H1 (cell line): ENCODE data around the gene MUC5AC. TPM values are rescaled to one million over a fixed set of nuclear protein-coding genes. Genes with fewer than 3 reads are reported as not detected.

Source experiments
- CTCF ChIA-PET: fragments of 300-600 bp; sonication (Branson Sonifier 250); formaldehyde crosslinking; loops from one replicate; lab custom pipeline; 2021; ENCODE audit not compliant: partially characterized antibody; lab: Charles Lee
- POLR2A ChIA-PET: fragments of 300-600 bp; sonication (Branson Sonifier 250); formaldehyde crosslinking; loops from one replicate; lab custom pipeline; 2021; ENCODE audit warnings: inconsistent platforms; ENCODE audit not compliant: partially characterized antibody; lab: Charles Lee
- DNase-seq, 2 experiments: peaks; one replicate each; pipeline versions ENCODE4 v3.0.0 to v3.0.0-alpha.2; 2010 to 2022; ENCODE audit warnings: low spot score in 2 of 2, low read depth in 1 of 2, mixed read lengths in 1 of 2
- FAIRE-seq: peaks from 2 replicates; lab custom pipeline; 2011; peaks lifted over from hg19 to GRCh38; lab: Jason Lieb, UNC
- H2AFZ ChIP-seq: 2 replicates; pipeline ENCODE4 v1.8.1; 2012; ENCODE audit warnings: low read length, inconsistent platforms
- H2AK5ac ChIP-seq: 2 replicates; pipeline ENCODE4 v1.6.1; 2013; ENCODE audit warnings: low read depth, low read length
- H2BK120ac ChIP-seq: replicated peaks from 2 replicates; pipeline ENCODE3; 2013; ENCODE audit warnings: low read depth, low read length, inconsistent platforms
- H2BK12ac ChIP-seq: 2 replicates; pipeline ENCODE4 v1.6.1; 2013; ENCODE audit warnings: low read depth, low read length
- H2BK15ac ChIP-seq: 2 replicates; pipeline ENCODE4 v1.6.1; 2013; ENCODE audit warnings: low read length
- H2BK20ac ChIP-seq: 2 replicates; pipeline ENCODE4 v1.6.1; 2013; ENCODE audit warnings: low read length
- H2BK5ac ChIP-seq: 2 replicates; pipeline ENCODE4 v1.6.1; 2013; ENCODE audit warnings: low read depth, low read length
- H3K14ac ChIP-seq: 2 replicates; pipeline ENCODE4 v1.6.1; 2013; ENCODE audit warnings: inconsistent platforms; ENCODE audit not compliant: insufficient read length
- H3K18ac ChIP-seq: 2 replicates; pipeline ENCODE4 v1.6.1; 2013; ENCODE audit warnings: low read length; ENCODE audit errors: extremely low read depth
- H3K23ac ChIP-seq: 2 replicates; pipeline ENCODE4 v1.6.1; 2013; ENCODE audit warnings: inconsistent platforms; ENCODE audit not compliant: insufficient read length
- H3K23me2 ChIP-seq: 2 replicates; pipeline ENCODE4 v1.6.1; 2013; ENCODE audit warnings: low read depth, low read length
- H3K27ac ChIP-seq: 2 replicates; pipeline ENCODE4 v1.6.1; 2011; ENCODE audit warnings: low read depth, low read length, inconsistent platforms
- H3K27me3 ChIP-seq, 4 experiments: replicated peaks in 1 of 4; 1 replicate in 1 of 4; 2 replicates in 3 of 4; pipeline versions ENCODE4 v1.6.1 to v1.8.1; 2011 to 2013; ENCODE audit warnings: low read length in 3 of 4, mild to moderate bottlenecking in 3 of 4, inconsistent platforms in 2 of 4, mixed read lengths in 2 of 4, moderate library complexity in 1 of 4; ENCODE audit not compliant: control insufficient read depth in 3 of 4, insufficient read depth in 3 of 4; ENCODE audit errors: extremely low read depth in 1 of 4
- H3K36me3 ChIP-seq, 4 experiments: 2 replicates each; pipeline versions ENCODE4 v1.6.1 to v1.8.1; 2011 to 2013; ENCODE audit warnings: mild to moderate bottlenecking in 4 of 4, low read length in 3 of 4, moderate library complexity in 2 of 4, control low read depth in 1 of 4, inconsistent platforms in 1 of 4; ENCODE audit not compliant: insufficient read depth in 4 of 4, control insufficient read depth in 2 of 4
- H3K4ac ChIP-seq: replicated peaks from 2 replicates; pipeline ENCODE3; 2013; ENCODE audit warnings: low read length, low read depth, mixed read lengths, inconsistent platforms; ENCODE audit not compliant: insufficient read length
- H3K4me1 ChIP-seq, 4 experiments: replicated peaks in 1 of 4; 1 replicate in 1 of 4; 2 replicates in 3 of 4; pipeline versions ENCODE4 v1.6.1 to v1.8.1; 2011 to 2013; ENCODE audit warnings: low read length in 3 of 4, inconsistent platforms in 2 of 4, mixed read lengths in 1 of 4; ENCODE audit not compliant: insufficient read depth in 4 of 4, control insufficient read depth in 3 of 4
- H3K4me2 ChIP-seq, 2 experiments: 2 replicates each; pipeline versions ENCODE4 v1.6.1 to v1.8.1; 2011 to 2013; ENCODE audit warnings: low read depth in 2 of 2, low read length in 2 of 2, control low read depth in 1 of 2, inconsistent platforms in 1 of 2, mild to moderate bottlenecking in 1 of 2; ENCODE audit not compliant: insufficient read depth in 1 of 2
- H3K4me3 ChIP-seq, 4 experiments: fragments of 200-600, 300-600 bp in 1 of 4; sonication (generic), shearing (Covaris generic), sonication (Bioruptor Twin) in 1 of 4; 2 replicates each; pipeline versions ENCODE4 v1.5.1 to v1.8.1; 2011 to 2016; ENCODE audit warnings: low read length in 4 of 4, low read depth in 3 of 4, control low read depth in 2 of 4, inconsistent platforms in 2 of 4, mild to moderate bottlenecking in 2 of 4, mixed read lengths in 1 of 4, moderate library complexity in 1 of 4; ENCODE audit not compliant: insufficient read depth in 2 of 4; ENCODE audit errors: extremely low read depth in 1 of 4
- H3K56ac ChIP-seq: replicated peaks from 2 replicates; pipeline ENCODE3; 2013; ENCODE audit warnings: low read depth, mild to moderate bottlenecking, mixed read lengths, low read length, inconsistent platforms; ENCODE audit not compliant: insufficient read length
- H3K79me1 ChIP-seq: 2 replicates; pipeline ENCODE4 v1.6.1; 2013; ENCODE audit warnings: low read depth, low read length, control low read depth
- H3K79me2 ChIP-seq, 2 experiments: 2 replicates each; pipeline versions ENCODE4 v1.6.1 to v1.8.1; 2012 to 2013; ENCODE audit warnings: low read length in 2 of 2, mild to moderate bottlenecking in 2 of 2, inconsistent platforms in 1 of 2; ENCODE audit not compliant: insufficient read depth in 2 of 2, control insufficient read depth in 1 of 2
- H3K9ac ChIP-seq, 4 experiments: replicated peaks in 1 of 4; 1 replicate in 1 of 4; 2 replicates in 3 of 4; pipeline versions ENCODE4 v1.6.1 to v1.8.1; 2011 to 2013; ENCODE audit warnings: low read depth in 3 of 4, low read length in 3 of 4, control low read depth in 2 of 4, mild to moderate bottlenecking in 2 of 4, moderate library complexity in 2 of 4, inconsistent platforms in 1 of 4; ENCODE audit errors: extremely low read depth in 1 of 4
- H3K9me3 ChIP-seq, 2 experiments: 2 replicates each; pipeline versions ENCODE4 v1.6.1 to v1.8.1; 2012 to 2013; ENCODE audit warnings: mild to moderate bottlenecking in 2 of 2, moderate library complexity in 2 of 2, control low read depth in 1 of 2, inconsistent platforms in 1 of 2, low read depth in 1 of 2, low read length in 1 of 2, mixed read lengths in 1 of 2; ENCODE audit not compliant: insufficient read depth in 2 of 2
- H4K20me1 ChIP-seq, 2 experiments: replicated peaks in 1 of 2; 2 replicates each; pipeline versions ENCODE3 to v1.8.1; 2011 to 2013; ENCODE audit warnings: inconsistent platforms in 2 of 2, low read length in 2 of 2, mild to moderate bottlenecking in 1 of 2; ENCODE audit not compliant: insufficient read depth in 2 of 2, control insufficient read depth in 1 of 2
- H4K5ac ChIP-seq: 2 replicates; pipeline ENCODE4 v1.6.1; 2013; ENCODE audit warnings: low read length, low read depth, mixed read lengths, inconsistent platforms; ENCODE audit not compliant: insufficient read length
- H4K8ac ChIP-seq: 2 replicates; pipeline ENCODE4 v1.8.0; 2013; ENCODE audit warnings: mild to moderate bottlenecking, moderate library complexity, low read length, inconsistent platforms; ENCODE audit not compliant: insufficient read depth; ENCODE audit errors: extremely low read depth
- H4K91ac ChIP-seq: replicated peaks from 2 replicates; pipeline ENCODE3; 2013; ENCODE audit warnings: low read length, mixed read lengths, inconsistent platforms; ENCODE audit not compliant: insufficient read length
- ATF2 ChIP-seq: IDR thresholded peaks from 2 replicates; pipeline ENCODE4 v1.6.1; 2012; ENCODE audit warnings: low read length, inconsistent platforms
- BACH1 ChIP-seq: IDR thresholded peaks from 2 replicates; pipeline ENCODE4 v1.6.1; 2012; ENCODE audit warnings: low read length, improper control_type of control experiment
- CTBP2 ChIP-seq: IDR thresholded peaks from 2 replicates; pipeline ENCODE4 v1.7.0; 2011; ENCODE audit warnings: borderline replicate concordance, mild to moderate bottlenecking, moderate library complexity, mixed read lengths, low read length; ENCODE audit not compliant: insufficient read depth, insufficient read length
- EGR1 ChIP-seq: IDR thresholded peaks from 2 replicates; pipeline ENCODE4 v1.6.1; 2011; ENCODE audit warnings: low read depth, low read length, borderline replicate concordance
- GABPA ChIP-seq: IDR thresholded peaks from 2 replicates; pipeline ENCODE4 v1.6.1; 2011; ENCODE audit warnings: mild to moderate bottlenecking, low read length, moderate library complexity, borderline replicate concordance; ENCODE audit not compliant: insufficient read depth
- KDM5A ChIP-seq: fragments of 200-600 bp; IDR thresholded peaks from 2 replicates; pipeline ENCODE4 v1.7.1; 2012; ENCODE audit warnings: mild to moderate bottlenecking, low read length, inconsistent platforms, mixed read lengths
- RAD21 ChIP-seq, 2 experiments: IDR thresholded peaks in 1 of 2; conservative IDR thresholded peaks in 1 of 2; 2 replicates each; pipeline ENCODE4 v1.6.1; 2011; ENCODE audit warnings: low read depth in 2 of 2, low read length in 2 of 2, improper control_type of control experiment in 1 of 2, inconsistent platforms in 1 of 2, mild to moderate bottlenecking in 1 of 2, moderate library complexity in 1 of 2
- RNF2 ChIP-seq: fragments of 200-900, 300-1000 bp; sonication (generic); IDR thresholded peaks from 2 replicates; pipeline ENCODE4 v1.7.1; 2016; ENCODE audit warnings: borderline replicate concordance, low read depth, mild to moderate bottlenecking, antibody characterized with exemption, low read length; ENCODE audit not compliant: poor library complexity, severe bottlenecking; ENCODE audit errors: missing control alignments
- TCF12 ChIP-seq: IDR thresholded peaks from 2 replicates; pipeline ENCODE4 v1.6.1; 2011; ENCODE audit warnings: low read depth, mild to moderate bottlenecking, low read length
- WGBS, 2 experiments: shearing (Covaris generic) in 1 of 2; methylation state at CpG; one replicate each; pipeline versions ENCODE4 v1.1.6 to v1.1.7; 2013 to 2015; ENCODE audit warnings: low lambda C conversion rate in 2 of 2, mixed read lengths in 2 of 2, inconsistent platforms in 1 of 2, low coverage in 1 of 2, missing lambda C conversion rate in 1 of 2; ENCODE audit not compliant: insufficient replicate concordance in 2 of 2, insufficient coverage in 1 of 2, insufficient read length in 1 of 2; ENCODE audit errors: extremely low coverage in 1 of 2, missing lambda C conversion rate in 1 of 2; 5-methylcytosine and 5-hydroxymethylcytosine counted together
- polyA plus RNA-seq, 7 experiments: library from polyadenylated mRNA; depleted of rRNA in 3 of 7; stranded (reverse) in 5 of 7; unstranded in 2 of 7; fragments of >200 nt in 5 of 7; fragments of 200-250 nt in 2 of 7; gene quantifications; 1 replicate in 5 of 7; 2 replicates in 1 of 7; 4 replicates in 1 of 7; pipeline versions ENCODE4 v1.2.1 to v1.2.3, GENCODE V29; 2011 to 2013; ENCODE audit warnings: missing spikeins in 2 of 7, mixed read lengths in 2 of 7
- total RNA-seq: library from RNA; stranded (reverse); fragmentation: NEBNext Ultra II Directional; extraction: Animal tissue kit (Norgen Biotek cat#: 25700); gene quantifications from 2 replicates; pipeline ENCODE4 v1.2.1, GENCODE V29; 2021

MUC5AC gene
- total and polyA plus RNA-seq, 2 of the 8 experiments (the other 6 are each of a cell fraction or from before 2014, with no cell fraction given): not detected

GRCh38 chr11:1158681-1159487 lies 1.1 kb downstream of the MUC5AC start:
- H4K8ac ChIP-seq: no peak overlapping the region
- no peaks in the 10 kb centered on the region for H3K27me3 ChIP-seq
- H3K9ac ChIP-seq: no peak overlapping the region
- H4K91ac ChIP-seq: no peak overlapping the region
- H2BK120ac ChIP-seq: no peak overlapping the region
- no peak overlapping the region for H3K14ac ChIP-seq
- no peak overlapping the region for H2AFZ ChIP-seq
- no peak overlapping the region for H3K18ac ChIP-seq
- H3K56ac ChIP-seq: no peak overlapping the region
- no peak for FAIRE-seq
- peaks cover 4 to 63% of the 10 kb centered on the region in 2 experiments; a peak in 3 of 4 replicates for H3K9me3 ChIP-seq
- no peak overlapping the region for H3K4ac ChIP-seq
- no peak for DNase-seq
- H2BK20ac ChIP-seq: no peak overlapping the region
- no peak overlapping the region for H3K27ac ChIP-seq
- H3K4me1 ChIP-seq: no peaks in the 10 kb centered on the region
- ChIA-PET POLR2A (no interaction called here), CTCF (no interaction called here)
- H3K36me3 ChIP-seq: no peaks in the 10 kb centered on the region
- no peak overlapping the region for H2BK15ac ChIP-seq
- H3K79me1 ChIP-seq: no peaks in the 10 kb centered on the region
- H4K5ac ChIP-seq: no peak overlapping the region
- 83% methylated on average over 22 of the region's 32 CpGs; no CpG with 5 or more reads in 1 of the 2 experiments for WGBS, 2 experiments
- H2AK5ac ChIP-seq: no peak overlapping the region
- no peak overlapping the region for H2BK12ac ChIP-seq
- H4K20me1 ChIP-seq: peaks cover 0 to 2% of the 10 kb centered on the region in 2 experiments
- no peak overlapping the region for H3K4me2 ChIP-seq
- no peaks in the 10 kb centered on the region for H3K79me2 ChIP-seq
- no peak overlapping the region for H2BK5ac ChIP-seq
- peaks cover 13% of the 10 kb centered on the region; the same call in 1 of the 2 replicates for H3K23me2 ChIP-seq
- TF ChIP-seq EGR1: no peak
- TF ChIP-seq KDM5A: no peak
- no peak for TF ChIP-seq CTBP2
- no peak for TF ChIP-seq RNF2
- TF ChIP-seq ATF2: no peak
- TF ChIP-seq RAD21 (IDR thresholded peaks at IDR 0.05 in 1 of 2, conservative IDR thresholded peaks at IDR 0.05 in 1 of 2; ENCODE audit: low read depth in 2 of 2, low read length in 2 of 2): no peak
- no peak for TF ChIP-seq TCF12
- TF ChIP-seq GABPA: no peak
- no peak for TF ChIP-seq BACH1
- H3K23ac ChIP-seq: no peak overlapping the region
- no peak overlapping the region for H3K4me3 ChIP-seq
